HG02970 (cell line): ENCODE data around the gene LIX1.
"Not testable (repeated sequence)": the region's sequence is repeated elsewhere in the genome, so short reads cannot be mapped to it uniquely, and the experiment has no call there.

Experiments used
- ATAC-seq: cut with Tn5 transposase; IDR thresholded peaks from one replicate; pipeline ENCODE4 v1.9.1; 2021; ENCODE audit warnings: mild to moderate bottlenecking, moderate library complexity, moderate number of reproducible peaks; ENCODE audit not compliant: unreplicated experiment, low FRiP score

Gene LIX1

DNA sequence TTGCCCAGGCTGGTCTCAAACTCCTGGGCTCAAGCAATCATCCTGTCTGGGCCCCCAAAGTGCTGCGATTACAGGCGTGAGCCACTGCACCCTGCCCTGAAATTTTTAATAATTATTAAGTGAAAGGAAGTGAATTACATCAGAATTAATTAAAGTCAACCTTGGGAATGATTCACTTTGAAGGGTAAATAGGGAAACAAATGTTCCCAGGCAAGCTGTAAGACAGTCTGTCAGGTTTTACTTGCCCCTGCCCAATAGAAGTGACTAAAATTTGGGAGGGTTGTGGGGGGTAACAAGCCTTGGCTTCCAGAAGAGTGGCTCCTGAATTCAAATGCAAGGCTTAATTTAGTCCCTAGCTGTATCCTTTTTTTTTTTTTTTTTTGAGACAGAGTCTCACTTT lies 1.3 kb upstream of the LIX1 start:
- ATAC-seq = no peak

- ATAC-seq = no peak
These were observed 872 bp downstream of the LIX1 start for GRCh38 chr5:97141539-97141938.

DNA sequence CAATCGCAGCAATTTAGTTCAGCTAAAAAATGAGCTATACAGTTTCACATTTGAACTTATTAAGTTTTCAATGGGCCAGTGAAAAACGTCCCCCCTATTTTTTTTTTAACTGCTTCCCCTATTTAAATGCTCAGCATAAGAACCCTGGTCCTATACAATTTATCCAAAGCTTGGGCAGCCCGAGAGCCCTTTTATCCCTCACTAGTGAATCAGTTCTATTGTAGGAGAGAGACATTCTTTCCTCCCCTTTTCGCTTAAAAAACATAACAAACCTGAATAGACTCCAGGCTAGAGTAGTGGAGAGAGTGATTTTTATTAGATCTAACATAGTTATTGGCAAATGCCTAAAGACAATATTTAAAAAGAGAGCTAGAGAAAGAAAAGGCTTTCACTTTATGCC lies 1.4 kb downstream of the LIX1 start:
- no peak for ATAC-seq

GRCh38 chr5:97140250-97140649 lies 2.2 kb downstream of the LIX1 start:
- not testable (repeated sequence) for ATAC-seq

DNA sequence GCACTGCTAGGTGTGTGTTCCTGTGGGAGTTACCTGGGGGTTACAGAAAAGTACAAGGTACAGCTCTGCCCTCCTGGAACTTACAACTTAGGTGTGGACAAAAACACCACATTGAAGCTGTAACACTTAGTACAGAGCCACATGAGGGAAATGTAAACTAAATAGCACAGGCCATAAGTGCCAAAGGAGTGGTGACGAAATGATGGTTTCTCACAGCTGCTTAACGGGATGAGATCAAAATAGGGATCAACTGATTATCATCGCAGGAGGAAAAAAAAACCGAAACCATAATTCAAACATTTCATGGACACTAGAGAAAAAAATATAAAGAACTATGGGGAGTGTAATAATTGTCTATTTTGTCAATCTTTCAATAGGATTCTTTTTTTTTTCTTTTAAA lies 5.9 kb downstream of the LIX1 start:
- ATAC-seq = no peak

- ATAC-seq = no peak
These were observed 6.5 kb downstream of the LIX1 start for GRCh38 chr5:97135868-97136267.

- no peak for ATAC-seq
These were observed 7.8 kb downstream of the LIX1 start for GRCh38 chr5:97134634-97135033.

DNA sequence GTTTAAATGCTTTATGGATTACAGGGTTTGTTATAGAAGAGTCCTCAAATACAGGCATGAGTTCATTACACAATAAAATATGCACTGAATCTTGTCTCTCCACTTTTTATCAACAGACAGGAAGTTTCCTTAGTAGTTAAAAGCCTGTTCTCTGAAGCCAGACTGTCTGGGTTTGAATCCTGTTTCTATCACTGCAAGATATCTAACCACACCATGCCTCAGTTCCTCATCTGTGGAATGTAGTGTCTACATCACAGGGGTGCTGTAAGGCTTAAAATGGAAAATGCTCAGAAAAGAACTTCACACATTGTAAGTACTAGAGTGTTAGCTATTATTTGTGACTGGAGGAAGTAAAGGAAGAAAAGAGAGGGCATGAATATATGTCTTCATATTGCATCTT lies 9.3 kb downstream of the LIX1 start:
- ATAC-seq = no peak

DNA sequence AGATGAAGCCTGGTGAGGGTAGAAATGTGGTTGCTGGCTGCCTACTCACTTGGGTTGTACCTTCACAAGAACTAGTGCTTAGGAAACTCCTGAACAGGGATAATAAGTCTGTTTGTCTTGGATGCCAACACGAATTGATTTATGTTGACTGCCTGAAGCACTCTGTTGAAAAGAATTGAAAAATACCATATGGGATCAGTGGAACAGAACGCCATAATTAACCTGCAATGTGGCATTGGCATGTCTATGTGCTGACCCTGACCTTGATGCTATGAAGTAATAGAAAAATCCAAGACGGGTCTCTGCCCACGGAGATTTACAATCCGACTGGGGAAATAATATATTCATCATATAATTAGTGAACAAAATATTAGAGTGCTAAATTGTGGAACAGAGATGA lies 10.5 kb downstream of the LIX1 start:
- no peak for ATAC-seq

- ATAC-seq = no peak
These were observed 11.2 kb downstream of the LIX1 start for GRCh38 chr5:97131139-97131710.

DNA sequence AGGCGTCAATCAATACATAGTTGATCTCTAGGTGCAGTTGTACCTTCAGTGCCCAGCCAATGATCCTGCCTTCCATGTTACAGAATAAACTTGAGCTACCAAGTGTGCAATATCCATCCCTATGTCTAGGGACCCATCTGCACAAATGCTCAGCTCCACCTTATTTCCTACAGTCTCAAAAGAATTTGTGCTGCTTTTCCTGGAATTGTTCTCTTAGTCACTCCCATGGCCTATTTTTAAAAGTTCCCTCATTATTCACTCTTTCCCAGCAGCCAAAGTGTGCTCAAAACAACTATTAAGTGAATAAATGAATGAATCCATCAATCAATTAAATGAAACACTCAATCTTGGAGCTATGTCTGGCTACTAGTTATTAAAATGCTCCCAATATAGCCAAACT lies 14.7 kb downstream of the LIX1 start:
- ATAC-seq = no peak

DNA sequence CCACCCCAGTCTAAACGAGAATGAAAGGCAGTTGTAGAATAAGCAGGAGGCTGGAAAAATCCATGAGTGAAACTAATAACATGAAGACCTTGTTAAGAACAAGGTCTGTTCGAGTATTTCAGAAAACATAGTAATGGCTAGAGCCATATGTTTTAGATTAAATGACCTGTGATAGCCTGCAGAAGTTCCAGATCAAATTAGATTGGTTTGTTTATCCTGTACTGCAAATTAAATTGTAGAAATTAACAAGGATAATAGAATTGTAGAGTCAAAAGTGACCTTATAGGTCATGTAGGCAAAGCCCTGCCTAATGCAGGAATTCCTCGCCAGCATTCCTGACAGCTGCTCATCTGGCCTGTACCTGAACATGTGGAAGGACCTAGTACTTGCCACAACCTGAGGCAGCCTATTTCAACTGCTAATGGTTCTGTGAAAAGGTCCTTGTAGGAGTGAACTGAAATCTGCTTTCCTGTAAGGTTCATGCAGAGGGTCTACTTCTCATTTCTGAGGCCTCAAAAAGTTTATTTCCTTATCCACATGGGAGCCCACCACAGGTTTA lies 17.2 kb downstream of the LIX1 start:
- no peak for ATAC-seq

GRCh38 chr5:97124335-97124734 lies 18.1 kb downstream of the LIX1 start:
- no peak for ATAC-seq

GRCh38 chr5:97121848-97122247 lies 20.6 kb downstream of the LIX1 start:
- no peak for ATAC-seq

DNA sequence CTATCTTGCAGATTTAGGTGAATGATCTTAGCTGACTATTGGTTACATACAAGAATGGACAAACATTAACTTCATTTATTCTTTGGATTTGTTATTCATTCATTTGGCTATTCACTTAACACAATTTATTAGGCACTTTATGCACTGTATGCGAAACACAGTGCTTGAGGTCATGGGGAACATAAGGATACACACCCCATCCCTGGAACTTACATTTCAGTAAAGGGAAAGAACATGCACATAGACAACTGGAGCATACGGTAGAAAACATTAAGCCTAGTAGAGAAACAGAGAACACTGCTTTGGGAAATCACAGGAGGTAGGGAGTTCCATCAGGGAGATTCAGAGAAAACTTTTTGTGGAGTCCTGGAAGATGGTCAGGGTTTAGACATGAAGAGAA lies 22.2 kb downstream of the LIX1 start:
- ATAC-seq = no peak

DNA sequence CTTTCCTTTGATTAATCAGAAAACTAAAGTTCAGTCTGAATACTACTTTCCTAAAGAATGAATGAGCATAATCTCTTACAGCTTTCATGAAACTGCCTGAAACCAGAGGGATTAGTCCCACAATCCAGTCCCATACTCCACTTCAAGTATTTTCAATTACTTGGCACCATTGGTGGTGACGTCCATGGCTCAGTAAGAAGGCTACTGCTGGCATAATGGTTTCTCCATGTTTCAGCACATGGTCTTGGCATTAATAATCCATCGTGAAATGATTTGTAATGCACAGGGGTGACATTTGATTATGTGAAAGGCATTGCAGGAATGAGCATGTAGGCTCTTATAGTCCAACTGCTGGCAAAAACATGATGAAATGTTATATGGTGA lies 23.4 kb downstream of the LIX1 start:
- no peak for ATAC-seq

DNA sequence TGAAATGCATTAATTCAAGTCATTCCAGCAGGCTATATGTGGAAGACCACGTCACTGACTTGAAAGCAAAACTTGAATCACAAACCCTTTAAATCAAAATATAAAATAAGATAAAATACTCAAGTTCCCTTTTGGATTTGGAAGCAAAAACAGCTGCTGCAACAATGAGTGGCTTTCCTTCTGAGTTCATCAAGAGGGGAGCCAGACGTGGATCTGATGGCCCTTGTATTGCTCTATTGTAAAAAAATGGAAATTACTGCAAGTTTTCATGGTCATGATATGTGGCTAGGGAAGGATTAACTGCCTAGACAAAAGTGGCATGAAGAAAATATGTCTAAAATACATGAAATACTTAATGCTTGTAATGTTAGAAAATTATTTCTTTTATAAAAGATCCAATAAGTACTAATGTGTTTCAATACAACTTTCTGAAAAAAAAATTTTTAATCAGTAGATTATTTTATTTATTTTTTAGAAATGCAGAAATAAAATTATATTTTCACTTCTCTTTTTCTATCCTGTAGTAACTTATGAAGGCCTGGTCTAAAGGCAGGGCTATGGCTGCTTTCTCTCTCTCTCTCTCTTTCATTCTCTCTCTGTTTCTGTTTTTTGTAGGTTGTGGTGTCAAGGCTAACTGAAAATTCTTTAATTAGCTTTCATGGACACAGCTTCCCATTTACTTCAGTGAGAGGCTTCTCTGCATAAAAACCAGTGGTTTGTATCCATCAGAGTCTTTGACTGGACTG lies 24.0 kb downstream of the LIX1 start:
- ATAC-seq = no peak

DNA sequence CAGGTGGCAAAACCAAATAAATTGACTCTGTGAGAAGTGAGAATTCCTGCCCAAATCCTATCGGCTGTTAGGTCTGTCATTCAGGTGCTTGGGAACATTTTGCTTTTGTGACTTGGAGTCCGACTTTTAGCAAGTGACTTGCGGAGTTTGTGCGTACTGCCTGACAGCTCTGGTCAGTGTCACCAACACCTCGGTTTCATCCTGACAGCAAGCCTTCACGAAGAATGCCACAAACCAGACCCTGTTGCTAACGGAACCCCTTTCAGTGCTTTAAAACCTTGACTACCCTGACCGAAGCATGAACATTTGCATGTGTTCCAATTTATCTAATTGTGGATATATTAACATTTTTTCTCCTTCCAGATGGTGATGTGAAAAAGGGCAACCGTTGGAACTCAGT lies 26.5 kb downstream of the LIX1 start:
- no peak for ATAC-seq

- no peak for ATAC-seq
These were observed 30.2 kb downstream of the LIX1 start for GRCh38 chr5:97112230-97112629.

- ATAC-seq = no peak
These were observed 30.8 kb downstream of the LIX1 start for GRCh38 chr5:97111616-97112015.

DNA sequence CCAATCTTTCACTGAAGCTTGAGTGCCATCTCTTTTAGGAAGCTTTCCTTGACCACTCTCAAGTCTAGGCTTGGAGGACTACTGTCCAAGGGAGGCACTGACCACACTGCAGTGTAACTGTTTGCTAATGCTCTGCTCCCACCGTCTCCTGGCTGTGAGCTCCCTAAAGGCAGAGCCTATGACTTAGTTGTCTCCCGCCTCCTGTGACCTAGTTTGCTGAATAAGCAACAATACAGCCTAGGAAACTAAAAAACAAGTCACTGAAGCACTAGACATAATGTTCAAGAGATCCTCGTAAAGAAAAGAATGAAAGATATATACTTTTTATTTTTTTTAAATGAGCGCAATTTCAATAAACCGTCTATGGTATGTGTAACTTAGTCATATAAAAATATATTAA lies 31.4 kb downstream of the LIX1 start:
- no peak for ATAC-seq

- ATAC-seq = no peak
These were observed 35.1 kb downstream of the LIX1 start for GRCh38 chr5:97107318-97107717.
